Measurements from ENCODE around the gene ASCL5. TPM values are rescaled to one million over a fixed set of nuclear protein-coding genes. Genes with fewer than 3 reads are reported as not detected.

Gene ASCL5
- total RNA-seq, 1 experiment from 2014 or later: not detected

DNA sequence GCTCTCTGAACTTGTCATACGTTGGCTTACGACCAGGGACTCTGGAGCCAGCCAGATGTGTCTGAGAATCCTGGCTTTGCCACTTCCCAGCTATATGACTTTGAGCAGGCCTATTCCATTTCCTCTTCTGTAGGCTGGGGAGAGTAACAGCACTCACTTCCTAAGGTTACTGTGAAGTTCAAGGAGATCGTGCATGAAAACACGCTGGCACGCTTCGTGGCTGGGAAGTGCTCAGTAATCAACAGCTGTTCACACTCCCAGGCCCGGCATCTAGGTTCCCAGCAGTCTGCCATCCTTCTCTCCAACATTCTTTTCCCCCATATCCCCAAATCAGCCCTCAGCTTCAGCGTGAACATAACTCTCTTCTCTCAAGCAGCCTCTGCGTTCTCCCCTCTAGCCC is 2.0 kb downstream of the ASCL5 start:
- intact Hi-C loops (cut with micrococcal nuclease; ENCODE audit: unreplicated experiment): no loop called here
- no TSS peak for BruUV-seq (replicated peaks)

DNA sequence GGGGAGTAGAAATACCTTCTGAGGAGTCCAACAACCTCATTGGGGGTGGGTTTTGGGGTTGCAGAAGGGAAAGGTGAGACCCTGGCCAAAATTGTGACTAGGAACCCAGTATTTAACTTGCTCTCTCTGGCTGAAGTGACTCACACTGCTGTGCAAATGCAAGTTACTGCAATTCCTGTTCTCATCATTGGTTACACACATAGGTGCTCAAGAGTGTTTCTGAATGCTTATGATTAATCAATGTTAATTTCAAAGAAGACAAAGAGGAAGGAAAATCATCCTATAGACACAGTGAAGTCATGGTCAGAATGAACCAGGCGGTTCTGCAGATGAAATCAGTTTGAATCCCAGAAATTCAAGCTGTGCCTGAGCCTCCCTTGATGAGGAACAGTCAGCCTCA is 3.1 kb downstream of the ASCL5 start:
- BruUV-seq (replicated peaks): no TSS peak
- peaks cover 5% of the 10 kb centered on the region for H3K4me1 ChIP-seq (ENCODE audit: control insufficient read depth, insufficient read depth, low read length)
- CTCF ChIA-PET: no interaction called here
- H3K36me3 ChIP-seq (ENCODE audit: control insufficient read depth, insufficient read depth, low read length): no peaks in the 10 kb centered on the region
- no peak overlapping the region for H3K4me3 ChIP-seq (ENCODE audit: low read depth in 2 of 2, low read length in 2 of 2)
- no peak overlapping the region for H3K27ac ChIP-seq (ENCODE audit: low read length)
- POLR2A ChIA-PET: no interaction called here
- no peak for DNase-seq (ENCODE audit: low read depth, low spot score)
- ATAC-seq: no peak
- in situ Hi-C loops (cut with HindIII; ENCODE audit: low pct_unique_long_range_greater_than_20kb, low sequenced_read_pairs) (no loop called here), intact Hi-C loops (cut with micrococcal nuclease; ENCODE audit: unreplicated experiment) (no loop called here)
- H3K27me3 ChIP-seq (ENCODE audit: control insufficient read depth, insufficient read depth, low read length): peaks cover 11% of the 10 kb centered on the region
- H3K9me3 ChIP-seq (ENCODE audit: control insufficient read depth, insufficient read depth, low read depth, low read length): no peaks in the 10 kb centered on the region
- TF ChIP-seq POLR2AphosphoS5 (IDR thresholded peaks at IDR 0.05; ENCODE audit: low read depth, low read length) (no peak), TCF7L2 (IDR thresholded peaks at IDR 0.05; ENCODE audit: low read depth, low read length) (no peak), SIN3A (IDR thresholded peaks at IDR 0.05; ENCODE audit: borderline replicate concordance, insufficient read depth, low read depth, low read length) (no peak)
- TF ChIP-seq, protein P1, sequence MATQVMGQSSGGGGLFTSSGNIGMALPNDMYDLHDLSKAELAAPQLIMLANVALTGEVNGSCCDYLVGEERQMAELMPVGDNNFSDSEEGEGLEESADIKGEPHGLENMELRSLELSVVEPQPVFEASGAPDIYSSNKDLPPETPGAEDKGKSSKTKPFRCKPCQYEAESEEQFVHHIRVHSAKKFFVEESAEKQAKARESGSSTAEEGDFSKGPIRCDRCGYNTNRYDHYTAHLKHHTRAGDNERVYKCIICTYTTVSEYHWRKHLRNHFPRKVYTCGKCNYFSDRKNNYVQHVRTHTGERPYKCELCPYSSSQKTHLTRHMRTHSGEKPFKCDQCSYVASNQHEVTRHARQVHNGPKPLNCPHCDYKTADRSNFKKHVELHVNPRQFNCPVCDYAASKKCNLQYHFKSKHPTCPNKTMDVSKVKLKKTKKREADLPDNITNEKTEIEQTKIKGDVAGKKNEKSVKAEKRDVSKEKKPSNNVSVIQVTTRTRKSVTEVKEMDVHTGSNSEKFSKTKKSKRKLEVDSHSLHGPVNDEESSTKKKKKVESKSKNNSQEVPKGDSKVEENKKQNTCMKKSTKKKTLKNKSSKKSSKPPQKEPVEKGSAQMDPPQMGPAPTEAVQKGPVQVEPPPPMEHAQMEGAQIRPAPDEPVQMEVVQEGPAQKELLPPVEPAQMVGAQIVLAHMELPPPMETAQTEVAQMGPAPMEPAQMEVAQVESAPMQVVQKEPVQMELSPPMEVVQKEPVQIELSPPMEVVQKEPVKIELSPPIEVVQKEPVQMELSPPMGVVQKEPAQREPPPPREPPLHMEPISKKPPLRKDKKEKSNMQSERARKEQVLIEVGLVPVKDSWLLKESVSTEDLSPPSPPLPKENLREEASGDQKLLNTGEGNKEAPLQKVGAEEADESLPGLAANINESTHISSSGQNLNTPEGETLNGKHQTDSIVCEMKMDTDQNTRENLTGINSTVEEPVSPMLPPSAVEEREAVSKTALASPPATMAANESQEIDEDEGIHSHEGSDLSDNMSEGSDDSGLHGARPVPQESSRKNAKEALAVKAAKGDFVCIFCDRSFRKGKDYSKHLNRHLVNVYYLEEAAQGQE (IDR thresholded peaks at IDR 0.05; ENCODE audit: insufficient read depth in 1 of 2, low read depth in 2 of 2, low read length in 1 of 2): no peak
- TF ChIP-seq, protein P2, sequence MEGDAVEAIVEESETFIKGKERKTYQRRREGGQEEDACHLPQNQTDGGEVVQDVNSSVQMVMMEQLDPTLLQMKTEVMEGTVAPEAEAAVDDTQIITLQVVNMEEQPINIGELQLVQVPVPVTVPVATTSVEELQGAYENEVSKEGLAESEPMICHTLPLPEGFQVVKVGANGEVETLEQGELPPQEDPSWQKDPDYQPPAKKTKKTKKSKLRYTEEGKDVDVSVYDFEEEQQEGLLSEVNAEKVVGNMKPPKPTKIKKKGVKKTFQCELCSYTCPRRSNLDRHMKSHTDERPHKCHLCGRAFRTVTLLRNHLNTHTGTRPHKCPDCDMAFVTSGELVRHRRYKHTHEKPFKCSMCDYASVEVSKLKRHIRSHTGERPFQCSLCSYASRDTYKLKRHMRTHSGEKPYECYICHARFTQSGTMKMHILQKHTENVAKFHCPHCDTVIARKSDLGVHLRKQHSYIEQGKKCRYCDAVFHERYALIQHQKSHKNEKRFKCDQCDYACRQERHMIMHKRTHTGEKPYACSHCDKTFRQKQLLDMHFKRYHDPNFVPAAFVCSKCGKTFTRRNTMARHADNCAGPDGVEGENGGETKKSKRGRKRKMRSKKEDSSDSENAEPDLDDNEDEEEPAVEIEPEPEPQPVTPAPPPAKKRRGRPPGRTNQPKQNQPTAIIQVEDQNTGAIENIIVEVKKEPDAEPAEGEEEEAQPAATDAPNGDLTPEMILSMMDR (IDR thresholded peaks at IDR 0.05): no peak

More for the DNA sequence above, 2.0 kb downstream of the ASCL5 start:
- Histone ChIP-seq H3K4me3 (ENCODE audit: low read depth in 2 of 2, low read length in 2 of 2) (no peak overlapping the region), H3K4me1 (ENCODE audit: control insufficient read depth, insufficient read depth, low read length) (peaks cover 5% of the 10 kb centered on the region), H3K27me3 (ENCODE audit: control insufficient read depth, insufficient read depth, low read length) (peaks cover 11% of the 10 kb centered on the region), H3K9me3 (ENCODE audit: control insufficient read depth, insufficient read depth, low read depth, low read length) (no peaks in the 10 kb centered on the region), H3K36me3 (ENCODE audit: control insufficient read depth, insufficient read depth, low read length) (no peaks in the 10 kb centered on the region), H3K27ac (ENCODE audit: low read length) (no peak overlapping the region)
- in situ Hi-C loops (cut with HindIII; ENCODE audit: low pct_unique_long_range_greater_than_20kb, low sequenced_read_pairs): no loop called here
- CTCF ChIA-PET: no interaction called here
- ATAC-seq (no peak), DNase-seq (ENCODE audit: low read depth, low spot score) (no peak)
- TF ChIP-seq POLR2AphosphoS5 (IDR thresholded peaks at IDR 0.05; ENCODE audit: low read depth, low read length) (no peak), TCF7L2 (IDR thresholded peaks at IDR 0.05; ENCODE audit: low read depth, low read length) (no peak), SIN3A (IDR thresholded peaks at IDR 0.05; ENCODE audit: borderline replicate concordance, insufficient read depth, low read depth, low read length) (no peak)
- TF ChIP-seq, protein P2 (IDR thresholded peaks at IDR 0.05): no peak
- TF ChIP-seq, protein P1 (IDR thresholded peaks at IDR 0.05; ENCODE audit: insufficient read depth in 1 of 2, low read depth in 2 of 2, low read length in 1 of 2): no peak
- POLR2A ChIA-PET: no interaction called here

Measured in Panc1 (cell line).